MV-4-11 (cell line): ENCODE results near the gene FXYD1.
A peak's percentile ranks its signal among the peaks of the same experiment; 100 is the strongest.

Experiments
- DNase-seq: peaks from one replicate; lab custom pipeline; 2025; lab: John Stamatoyannopoulos, UW

The FXYD1 gene

DNA sequence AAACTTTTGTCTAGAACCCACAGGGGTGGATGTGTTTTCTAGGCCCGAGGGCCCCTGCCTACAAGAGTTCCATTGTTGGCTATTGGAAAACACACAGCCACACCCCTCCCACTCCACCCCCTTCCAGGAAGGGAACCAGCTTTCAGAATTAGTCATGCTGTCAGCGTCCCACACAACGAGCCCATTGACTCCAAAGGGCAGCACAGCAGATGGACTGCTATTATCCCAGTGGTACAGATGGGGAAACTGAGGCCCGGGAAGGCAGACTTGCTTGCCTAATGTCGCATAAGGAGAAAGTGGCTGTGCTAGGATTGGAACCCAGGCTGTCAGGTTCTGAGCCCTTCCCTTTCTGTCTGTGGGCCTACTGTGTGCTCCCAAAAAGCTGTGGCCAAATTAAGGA lies 31.1 kb upstream of the FXYD1 start:
- no peak for DNase-seq

DNA sequence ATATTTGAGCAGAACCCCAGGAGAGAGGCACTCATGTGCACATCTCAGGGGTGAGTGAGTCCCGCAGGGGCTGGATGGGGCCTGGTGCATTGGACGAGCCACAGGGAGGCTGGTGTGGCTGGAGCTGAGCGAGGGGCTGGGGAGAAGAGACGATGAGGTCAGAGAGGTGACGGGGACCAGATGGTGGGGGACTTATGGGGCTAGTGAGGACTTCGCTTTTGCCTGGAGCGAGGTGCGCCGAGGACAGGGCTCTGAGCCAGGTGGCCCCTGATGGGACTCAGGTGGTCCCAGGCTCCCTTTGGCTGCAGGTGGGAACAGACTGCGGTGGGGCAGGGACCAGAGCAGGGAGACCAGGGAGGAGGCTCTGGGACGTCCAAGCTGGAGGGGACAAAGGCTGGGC lies 29.9 kb upstream of the FXYD1 start:
- no peak for DNase-seq

DNA sequence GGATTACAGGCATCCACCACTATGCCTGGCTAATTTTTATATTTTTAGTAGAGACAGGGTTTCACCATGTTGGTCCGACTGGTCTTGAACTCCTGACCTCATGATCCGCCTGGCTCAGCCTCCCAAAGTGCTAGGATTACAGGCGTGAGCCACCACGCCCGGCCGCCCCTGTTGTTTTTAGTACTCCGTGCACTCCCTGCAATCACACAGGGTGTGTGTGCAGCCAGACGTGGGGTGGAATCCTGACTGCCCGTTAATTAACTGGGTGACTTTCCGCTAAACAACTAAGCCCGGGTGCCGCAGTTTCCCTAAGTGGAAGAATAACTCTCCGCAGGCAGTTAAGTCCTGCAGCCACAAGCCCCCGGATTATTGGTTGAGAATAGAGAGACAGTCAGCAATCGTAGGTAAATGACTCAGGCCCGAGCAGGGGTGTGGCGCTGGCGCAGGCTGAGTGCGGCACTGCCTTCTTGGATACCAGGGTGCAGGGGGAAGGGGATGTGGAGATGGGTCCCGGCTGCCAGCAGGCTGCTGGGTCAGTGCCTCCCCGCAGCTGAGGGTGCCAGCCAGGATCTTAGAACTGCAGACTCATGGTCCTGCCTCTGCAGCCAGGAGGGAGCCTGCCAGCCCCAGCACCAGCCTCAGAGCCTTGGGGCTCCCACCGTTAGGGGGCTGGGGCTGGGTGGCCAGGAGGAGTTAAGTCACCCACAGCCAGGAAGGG lies 29.1 kb upstream of the FXYD1 start:
- DNase-seq, result no peak

DNA sequence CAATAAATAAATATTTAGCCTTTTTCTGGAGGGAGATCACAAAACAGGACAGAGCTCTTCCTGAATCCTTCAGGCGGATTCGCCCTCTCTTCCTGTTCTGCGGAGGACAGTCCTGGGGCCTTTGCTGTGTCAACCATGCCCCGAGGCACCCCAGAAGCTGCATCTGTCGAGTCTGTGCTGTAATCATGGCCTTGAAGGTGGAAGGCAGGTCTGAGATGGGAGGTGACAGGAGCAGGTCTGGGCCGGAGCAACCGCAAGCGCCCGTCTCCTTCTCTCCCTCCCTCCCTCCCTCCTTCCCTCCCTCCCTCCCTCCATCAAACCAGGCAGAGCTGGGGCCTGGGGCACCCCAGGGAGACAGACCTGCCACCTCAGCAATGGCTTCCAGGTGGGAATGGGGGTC lies 27.6 kb upstream of the FXYD1 start:
- DNase-seq, result no peak

DNA sequence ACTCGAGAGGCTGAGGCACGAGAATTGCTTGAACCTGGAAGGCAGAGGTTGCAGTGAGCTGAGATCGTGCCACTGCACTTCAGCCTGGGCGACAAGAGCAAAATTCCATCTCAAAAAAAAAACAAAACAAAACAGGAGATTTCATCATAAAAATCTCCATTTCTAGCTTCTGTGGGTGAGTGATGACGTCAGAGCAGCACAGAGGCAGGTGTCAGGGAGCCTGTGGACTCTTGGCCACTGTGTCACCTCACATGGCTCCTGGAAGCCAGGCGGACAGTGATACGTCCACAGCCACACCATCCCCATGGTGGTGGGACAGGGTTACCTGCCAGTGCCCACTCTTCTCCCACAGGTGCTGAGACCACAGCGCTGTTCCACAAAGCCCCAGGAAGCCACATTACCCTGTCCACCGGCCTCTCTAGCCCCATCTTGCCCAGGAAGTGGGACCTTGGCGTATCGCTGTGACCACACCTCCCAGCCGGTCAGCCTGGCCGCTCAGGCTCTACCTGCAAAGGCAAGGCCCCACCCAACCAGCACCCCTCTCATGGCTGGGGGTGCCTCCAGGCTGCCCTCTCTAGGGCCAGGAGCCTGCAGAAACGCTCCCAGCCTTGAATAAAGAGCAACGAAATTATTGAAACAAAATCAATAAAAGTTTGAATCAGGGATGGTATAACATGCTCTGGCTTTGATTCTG lies 25.5 kb upstream of the FXYD1 start:
- DNase-seq, result no peak

DNA sequence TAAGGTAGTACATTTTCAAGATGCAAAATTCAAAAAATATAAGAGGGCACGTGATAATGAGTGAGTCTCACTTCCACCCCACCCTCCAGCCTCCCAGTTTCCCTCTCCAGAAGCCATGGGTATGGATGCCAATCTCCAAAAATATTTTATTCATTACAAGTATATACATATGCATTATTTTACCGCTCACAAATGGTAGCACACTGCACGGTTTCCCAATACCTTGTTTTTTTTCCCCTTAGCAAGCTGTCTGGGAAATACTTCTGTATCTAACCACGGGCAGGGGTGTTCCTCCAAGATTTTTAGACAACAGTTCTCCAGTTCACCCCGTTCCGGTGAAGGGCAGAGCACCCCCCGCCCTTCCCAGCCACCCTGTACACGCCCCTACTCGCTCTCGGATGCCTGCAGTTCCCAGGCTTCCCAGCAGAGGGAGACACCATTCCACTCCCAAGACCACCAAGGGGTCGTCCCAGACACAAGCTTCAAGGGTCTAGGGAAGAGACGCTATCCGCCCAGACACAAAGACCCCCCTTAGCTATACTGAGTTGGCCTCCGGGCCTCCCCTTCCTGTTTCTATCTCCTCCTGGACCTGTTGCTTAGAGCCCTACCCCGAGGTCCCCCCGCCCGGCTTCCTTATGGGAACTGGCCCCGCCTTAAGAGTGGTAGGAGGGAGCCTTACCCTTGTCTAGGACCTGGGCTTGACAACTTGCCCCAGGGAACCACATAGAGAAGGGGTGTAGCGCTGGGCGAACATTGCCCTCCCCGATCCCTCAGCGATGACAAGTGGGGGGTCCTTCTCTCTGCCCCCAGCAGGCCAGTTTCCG lies 24.1 kb upstream of the FXYD1 start:
- DNase-seq, result peak; percentile 22

DNA sequence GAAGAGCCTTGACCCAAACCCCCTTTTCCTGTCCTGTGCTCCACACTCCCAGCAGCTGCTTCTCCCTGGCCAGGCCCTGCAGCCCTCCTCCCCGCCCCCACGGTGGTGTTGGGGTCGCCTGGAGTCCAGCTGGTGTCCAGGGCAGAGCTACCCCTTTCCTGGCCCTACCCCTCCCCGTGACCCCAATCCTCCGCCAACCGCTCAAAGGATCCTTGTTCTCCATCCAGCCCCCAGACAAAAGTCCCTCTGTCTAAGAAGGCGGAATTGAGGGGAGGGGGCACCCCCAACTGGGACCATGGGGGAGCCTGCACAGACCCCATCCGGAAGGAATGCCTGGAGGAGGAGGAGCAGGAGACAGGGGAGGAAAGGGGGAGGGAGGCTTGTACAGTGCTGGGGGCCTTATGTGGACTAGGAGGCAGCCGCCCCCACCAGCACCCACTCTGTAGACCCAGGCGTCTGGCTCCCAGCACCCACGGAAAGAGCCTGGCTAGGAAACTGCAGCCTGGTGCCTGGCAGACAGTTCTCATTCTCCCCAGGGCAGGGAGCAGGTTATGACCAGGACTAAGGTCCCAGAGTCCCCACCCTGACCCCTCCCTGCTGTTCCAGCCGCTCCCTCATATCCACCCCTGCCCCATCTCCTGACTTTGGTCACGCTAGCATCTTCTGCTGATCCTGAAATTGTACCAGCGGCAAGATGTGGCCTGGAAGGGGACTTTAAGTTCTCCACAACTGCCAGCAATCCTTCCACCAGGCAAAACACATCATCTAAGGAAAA lies 23.3 kb upstream of the FXYD1 start, which contains the start of gene FXYD3:
TSS of gene FXYD3 (plus strand) at position 647 of the 775 bp plus-strand sequence. CDS start 3,554 bp downstream, outside the sequence.
- DNase-seq, result no peak

DNA sequence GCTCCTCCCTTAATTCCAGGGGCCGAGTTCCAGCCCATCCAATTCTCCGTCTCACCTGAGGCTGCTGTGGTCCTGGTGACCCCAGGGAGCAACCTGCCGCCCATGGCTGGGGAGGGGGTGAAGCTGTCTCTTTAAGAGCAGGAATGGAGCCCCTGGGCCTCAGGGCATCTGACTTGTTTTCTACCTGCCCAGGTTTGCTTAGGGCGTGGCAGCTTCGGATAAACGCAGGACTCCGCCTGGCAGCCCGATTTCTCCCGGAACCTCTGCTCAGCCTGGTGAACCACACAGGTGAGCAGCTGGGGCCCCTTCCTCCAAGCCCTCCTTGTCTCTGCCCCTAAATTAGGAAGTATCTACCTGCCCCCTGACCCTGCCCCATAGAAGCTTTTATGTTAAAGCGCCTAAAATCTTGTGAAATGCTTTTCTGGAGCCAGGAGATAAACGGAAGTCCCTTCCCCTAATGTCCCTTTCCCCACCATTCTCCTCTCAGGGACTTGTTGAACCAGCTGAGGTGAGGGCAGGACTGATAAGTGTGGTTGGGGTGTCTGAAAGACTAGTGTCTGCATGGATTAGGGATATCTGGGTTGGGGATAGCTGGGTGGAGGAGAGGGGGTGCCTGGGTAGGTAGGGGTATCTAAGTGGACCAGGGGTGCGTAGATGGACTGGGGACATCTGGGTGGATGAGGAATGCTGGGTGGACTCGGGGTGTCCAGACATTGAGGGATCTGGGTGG lies 22.4 kb upstream of the FXYD1 start:
- no peak for DNase-seq

DNA sequence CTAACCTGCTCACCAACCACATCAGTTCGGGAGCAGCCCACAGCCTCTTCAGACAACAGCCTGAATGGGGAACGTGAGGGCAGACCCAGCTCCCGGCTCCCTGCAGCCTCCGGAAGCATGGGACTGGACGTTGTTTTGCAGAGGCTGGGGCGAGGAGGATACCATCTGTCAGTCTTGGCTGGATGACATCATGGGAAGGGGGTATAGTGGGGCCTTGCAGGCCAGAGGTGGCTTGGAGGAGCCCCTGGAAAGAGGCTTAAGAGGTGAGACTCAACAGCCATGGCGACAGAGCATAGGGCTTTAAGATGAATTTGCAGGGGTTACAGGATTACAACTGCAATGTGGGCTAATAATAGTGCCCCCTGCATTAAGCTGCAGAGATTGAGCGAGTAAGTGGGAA lies 21.5 kb upstream of the FXYD1 start:
- no peak for DNase-seq

DNA sequence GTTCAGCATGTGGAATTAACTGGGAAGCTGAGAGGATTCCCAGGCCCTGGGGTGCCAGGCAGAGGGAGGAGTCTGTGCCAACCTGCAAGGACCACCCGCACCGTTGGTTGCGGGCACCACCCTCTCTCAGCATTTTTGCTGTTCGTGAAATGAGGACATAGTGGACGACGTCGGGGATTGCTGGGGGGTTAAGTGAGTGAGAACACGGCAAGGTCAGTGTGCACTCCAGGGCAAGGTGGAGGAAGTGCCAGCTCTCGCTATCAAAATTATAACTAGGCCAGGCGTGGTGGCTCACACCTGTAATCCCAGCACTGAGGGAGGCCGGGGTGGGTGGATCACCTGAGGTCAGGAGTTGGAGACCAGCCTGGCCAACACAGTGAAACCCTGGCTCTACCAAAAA lies 20.8 kb upstream of the FXYD1 start:
- no peak for DNase-seq

DNA sequence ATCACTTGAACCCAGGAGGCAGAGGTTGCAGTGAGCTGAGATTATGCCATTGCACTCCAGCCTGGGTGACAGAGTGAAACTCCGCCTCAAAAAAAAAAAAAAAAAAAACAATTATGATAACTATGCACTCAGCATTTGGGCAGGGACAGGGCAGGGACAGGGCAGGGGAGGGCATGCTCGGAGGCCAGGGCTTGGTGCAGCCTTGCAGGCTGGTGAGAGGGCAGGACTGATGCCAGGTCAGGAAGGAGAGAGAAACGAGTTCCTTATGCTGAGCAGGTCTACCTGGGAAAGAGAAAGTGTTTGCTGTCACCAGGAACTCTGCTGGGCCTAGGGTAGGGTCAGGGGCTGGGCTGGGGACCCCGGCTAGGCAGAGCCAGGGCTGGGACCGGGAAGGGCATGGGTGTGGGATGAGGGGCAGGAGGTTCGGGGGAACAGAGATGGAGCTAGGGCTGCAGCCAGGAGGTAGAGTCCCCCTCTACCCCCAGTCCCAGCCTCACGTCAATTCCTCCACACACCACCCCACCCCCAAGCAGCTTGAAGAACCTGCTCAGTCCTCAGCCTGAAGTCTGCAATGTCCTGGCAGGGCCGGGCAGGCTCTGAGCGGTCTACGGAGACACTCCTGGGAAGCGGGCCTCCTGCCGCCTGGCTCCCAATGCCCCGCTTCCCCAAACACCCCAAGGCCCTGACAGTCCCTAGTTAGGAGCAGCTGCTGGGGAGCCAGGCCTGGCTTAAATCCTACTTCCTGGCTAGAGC lies 20.2 kb upstream of the FXYD1 start:
- no peak for DNase-seq

DNA sequence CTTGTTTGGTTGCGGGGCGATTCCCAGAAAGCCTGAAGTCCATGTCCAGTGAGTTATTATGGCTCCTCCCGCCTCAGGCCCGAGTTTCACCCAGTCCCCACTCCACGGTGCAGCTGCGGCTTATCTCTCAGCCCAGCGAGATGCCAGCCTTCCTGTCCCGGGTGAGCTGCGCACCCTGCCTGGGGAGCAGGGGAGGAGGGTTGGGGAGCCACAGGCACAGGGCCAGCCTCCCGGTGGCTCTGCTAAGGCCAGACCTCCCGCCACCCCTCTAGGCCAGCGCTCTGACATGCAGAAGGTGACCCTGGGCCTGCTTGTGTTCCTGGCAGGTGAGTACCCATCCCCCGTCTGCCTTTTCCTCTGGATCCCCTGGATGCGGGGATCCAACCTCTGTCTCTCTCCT lies 19.5 kb upstream of the FXYD1 start:
- no peak for DNase-seq

DNA sequence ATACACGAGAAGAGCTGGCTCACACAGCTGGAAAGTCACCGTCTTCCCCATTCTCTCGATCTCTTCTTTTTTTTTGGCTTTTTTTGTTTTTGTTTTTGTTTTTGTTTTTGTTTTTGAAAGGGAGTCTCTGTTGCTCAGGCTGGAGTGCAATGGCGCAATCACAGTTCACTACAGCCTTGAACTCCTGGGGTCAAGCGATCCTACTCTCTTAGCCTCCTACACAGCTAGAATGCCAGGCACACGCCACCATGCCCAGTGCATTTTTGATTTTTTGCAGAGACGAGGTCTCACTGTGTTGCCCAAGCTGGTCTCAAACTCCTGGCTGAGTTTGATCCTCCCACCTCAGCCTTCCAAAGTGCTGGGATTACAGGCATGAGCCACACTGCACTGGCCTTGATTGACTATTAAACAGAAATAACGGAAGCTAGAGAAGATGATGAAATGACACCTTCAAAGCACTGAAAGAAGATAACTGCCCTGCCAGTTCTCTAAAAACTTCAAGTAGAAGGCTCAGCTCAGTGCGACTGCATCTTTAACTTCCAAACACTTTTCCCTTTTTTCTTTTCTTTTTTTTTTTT lies 19.0 kb upstream of the FXYD1 start:
- DNase-seq, result peak; percentile 68

DNA sequence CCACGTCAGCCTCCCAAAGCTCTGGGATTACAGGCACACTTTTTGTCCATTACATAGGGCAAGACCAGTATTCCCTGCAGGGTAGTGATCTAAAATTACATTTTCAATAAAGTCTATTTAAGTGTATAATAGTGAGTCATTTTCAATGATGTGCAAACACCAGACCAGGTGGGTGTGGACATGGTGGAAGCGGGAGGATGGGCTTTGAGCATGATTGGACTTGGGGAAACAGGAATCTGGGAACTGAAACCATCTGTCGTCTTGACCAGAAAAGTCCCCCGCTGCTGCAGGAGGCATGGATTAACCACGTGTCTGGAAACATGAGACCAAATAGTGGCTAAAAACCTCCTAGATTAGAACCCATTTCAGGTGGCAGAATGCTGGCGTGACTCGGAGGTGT lies 18.1 kb upstream of the FXYD1 start:
- DNase-seq, result peak; percentile 97

DNA sequence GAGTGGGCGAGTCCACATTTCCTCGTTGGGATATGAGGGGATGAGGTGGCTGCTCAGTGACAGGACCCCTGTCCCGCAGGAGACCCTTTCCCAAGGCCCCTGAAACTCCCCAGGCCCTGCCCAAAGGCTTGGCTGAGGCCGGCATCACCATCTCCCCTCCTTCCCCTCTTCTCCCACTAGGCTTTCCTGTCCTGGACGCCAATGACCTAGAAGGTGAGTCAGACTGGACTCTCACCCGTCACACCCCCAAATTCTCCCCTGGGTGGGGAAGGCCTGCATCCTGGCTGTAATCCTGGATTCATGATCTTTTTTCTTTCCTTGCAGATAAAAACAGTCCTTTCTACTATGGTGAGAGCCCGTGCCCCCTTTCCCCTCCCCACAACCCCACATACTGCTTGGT lies 17.7 kb upstream of the FXYD1 start:
- DNase-seq, result no peak

DNA sequence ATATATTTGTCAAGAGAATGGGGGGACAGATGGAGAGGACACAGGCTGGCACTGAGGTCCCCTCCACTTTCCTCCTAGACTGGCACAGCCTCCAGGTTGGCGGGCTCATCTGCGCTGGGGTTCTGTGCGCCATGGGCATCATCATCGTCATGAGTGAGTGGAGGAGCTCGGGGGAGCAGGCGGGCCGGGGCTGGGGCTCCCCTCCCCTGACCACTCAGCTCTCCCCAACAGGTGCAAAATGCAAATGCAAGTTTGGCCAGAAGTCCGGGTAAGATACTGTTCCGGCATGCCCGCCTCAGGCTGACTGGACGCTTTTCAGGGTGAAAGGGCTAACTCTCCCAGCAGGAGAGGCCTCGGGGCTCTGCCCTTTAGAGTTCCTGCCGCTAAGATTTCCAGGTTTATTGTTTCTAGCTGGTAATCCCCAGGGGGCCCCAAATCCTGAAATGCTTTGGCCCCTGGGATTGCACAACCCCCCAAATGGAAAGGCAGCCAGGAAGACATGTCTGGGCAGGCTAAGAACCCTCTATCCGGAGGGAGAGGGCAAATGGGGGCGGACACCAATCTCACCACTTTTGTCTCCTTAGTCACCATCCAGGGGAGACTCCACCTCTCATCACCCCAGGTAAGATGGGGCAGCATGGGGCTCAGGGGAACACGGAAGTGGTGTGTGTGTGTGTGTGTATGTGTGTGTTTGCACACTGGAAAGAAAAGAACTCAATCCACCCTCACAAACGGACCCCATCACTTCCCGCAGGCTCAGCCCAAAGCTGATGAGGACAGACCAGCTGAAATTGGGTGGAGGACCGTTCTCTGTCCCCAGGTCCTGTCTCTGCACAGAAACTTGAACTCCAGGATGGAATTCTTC lies 15.7 kb upstream of the FXYD1 start:
- DNase-seq, result no peak

DNA sequence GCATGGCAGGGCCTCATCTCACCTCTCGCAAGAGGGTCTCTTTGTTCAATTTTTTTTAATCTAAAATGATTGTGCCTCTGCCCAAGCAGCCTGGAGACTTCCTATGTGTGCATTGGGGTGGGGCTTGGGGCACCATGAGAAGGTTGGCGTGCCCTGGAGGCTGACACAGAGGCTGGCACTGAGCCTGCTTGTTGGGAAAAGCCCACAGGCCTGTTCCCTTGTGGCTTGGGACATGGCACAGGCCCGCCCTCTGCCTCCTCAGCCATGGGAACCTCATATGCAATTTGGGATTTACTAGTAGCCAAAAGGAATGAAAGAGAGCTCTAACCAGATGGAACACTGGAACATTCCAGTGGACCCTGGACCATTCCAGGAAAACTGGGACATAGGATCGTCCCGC lies 15.1 kb upstream of the FXYD1 start:
- DNase-seq, result no peak

DNA sequence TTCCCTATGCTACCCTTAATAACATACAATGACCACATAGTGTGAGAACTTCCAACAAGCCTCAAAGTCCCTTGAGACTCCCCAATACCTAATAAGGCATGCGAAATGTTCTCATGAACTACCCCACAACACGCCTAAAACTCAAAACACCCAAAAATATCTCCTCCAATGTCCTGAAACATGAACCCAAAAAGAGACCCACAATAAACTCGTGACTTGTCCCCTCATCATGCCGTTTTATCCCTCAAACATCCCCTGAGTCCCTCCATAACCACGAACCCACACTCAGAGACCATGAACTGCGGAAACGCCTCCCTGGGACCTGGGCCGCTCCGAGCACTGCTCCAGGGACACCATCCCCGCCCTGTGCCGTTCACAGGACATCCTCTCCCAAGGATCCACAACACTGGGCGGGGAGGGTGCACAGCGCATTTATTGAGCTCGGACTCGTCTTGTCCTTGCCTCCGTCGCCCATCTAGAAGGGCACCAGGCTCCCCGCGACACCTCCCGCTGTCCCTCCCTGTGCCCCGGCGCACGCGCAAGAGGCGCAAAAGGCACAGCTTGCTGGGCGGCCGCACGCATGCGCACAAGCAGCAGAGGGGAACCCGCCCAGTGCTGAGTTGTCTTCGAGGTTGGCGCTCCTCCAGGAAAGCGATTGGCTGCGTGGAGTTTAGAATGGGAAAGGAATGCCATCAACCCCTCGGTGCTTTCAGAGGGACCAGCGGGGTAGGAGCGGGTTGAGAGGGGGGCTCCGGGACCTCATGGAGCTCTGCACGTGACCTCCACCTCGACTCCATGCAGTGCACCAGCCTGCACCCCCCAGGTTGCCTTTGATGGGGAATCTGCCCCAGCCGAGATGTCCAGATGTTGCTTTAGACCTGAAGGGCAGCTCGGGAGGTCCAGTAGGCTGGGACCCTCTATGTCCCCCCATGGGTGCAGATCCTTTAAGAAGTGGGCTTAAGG lies 14.2 kb upstream of the FXYD1 start:
- DNase-seq, result no peak
